GM19452 (cell line): Measurements from ENCODE around the gene XAGE2.
"Not testable (repeated sequence)": the region's sequence is repeated elsewhere in the genome, so short reads cannot be mapped to it uniquely, and the experiment has no call there.

Experiments
- ATAC-seq: cut with Tn5 transposase; IDR thresholded peaks from one replicate; pipeline ENCODE4 v1.9.1; 2021; ENCODE audit not compliant: unreplicated experiment

The XAGE2 gene, protein sequence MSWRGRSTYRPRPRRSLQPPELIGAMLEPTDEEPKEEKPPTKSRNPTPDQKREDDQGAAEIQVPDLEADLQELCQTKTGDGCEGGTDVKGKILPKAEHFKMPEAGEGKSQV

DNA sequence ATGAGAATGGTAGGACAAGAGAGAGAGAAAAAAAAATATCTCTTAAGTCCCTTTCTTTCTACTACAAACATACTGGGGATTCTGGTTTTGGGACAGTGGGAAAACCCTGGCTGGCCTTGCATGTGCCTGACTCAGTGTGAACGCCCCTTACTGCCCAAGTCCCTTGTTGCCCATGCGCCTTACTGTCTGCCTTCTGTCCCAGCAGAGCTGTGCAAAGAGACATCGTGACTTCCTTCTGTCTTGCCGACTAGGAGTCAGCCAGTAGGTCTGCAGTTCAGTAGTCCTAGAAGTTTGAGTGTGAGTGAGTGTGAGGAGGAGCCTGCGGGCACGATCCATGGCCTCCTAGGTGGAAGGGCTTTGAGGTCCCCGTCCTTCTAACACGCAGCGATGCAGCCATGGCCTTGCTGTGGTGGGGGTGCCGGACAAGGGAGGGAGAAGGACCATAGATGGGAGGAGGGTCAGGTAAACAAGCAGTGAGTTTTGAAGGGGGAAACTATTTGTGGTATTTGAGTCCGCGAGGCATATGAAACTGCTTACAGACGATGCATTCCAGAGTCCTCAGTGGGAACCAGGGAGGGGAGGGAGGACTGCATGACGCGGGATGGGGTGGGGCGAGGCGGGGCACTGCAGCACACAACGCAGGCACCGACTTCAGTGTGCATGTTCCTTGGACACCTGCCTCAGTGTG lies at the start of gene XAGE2:
XAGE2 (plus strand) TSS at position 654 of the 688 bp plus-strand sequence. CDS start 994 bp downstream, outside the sequence.
- no peak for ATAC-seq

DNA sequence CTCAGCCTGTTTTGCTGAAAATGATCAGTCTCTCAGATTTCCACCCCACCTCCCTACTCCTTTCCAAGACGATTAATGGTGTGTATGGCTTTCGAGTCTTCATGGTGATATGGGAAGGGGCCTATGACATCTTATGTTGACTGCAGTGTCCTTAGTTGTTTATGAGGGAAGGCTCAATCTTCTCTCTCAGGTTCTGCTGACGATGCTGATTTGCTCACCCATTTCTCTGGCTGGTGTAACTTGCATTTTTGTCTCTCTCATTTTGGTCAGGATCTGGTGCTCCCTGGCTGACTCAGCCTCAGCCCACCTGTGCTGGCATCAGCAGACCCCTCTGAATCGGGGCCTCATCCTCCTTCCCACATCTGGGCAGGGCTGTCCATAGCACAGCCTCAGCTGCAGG lies 31.4 kb upstream of the XAGE2 start:
- ATAC-seq, result no peak

DNA sequence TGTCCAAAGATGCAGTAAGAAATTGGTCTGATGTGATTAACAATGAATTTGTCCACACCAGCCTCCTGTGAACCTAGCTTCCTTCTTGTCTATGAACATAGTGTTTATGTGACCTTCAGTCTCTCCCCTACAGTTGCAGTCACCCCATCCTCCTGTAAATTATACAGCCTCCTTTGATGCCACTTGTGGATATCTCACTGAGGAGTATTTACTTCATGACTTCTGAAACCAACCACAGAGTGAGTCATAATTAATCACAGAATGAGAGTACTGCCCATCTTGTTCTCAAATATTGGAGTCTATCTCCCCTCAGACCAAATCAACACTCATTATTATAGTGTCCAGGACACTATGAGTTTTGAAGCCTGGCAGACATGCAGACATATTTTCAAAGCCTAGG lies 27.3 kb upstream of the XAGE2 start:
- ATAC-seq, result no peak

DNA sequence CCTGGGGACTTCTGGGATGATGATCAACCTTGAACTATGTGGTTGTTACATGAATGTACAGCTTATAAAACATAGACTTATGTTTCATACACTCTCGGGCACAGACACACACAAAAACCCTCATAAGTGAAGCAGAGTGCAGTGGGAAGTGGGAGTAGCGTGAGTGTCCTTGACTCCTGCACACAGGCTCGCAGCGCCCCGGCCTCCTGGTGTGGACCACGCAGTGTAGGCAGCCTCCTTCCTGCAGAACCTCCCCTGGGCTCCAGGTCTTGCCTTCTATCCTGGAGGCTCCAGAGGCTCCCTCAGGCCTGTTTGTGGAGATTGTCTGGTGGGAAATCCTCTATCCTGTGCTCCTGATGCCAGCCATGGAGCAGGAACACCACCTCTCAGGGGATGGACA lies 25.7 kb upstream of the XAGE2 start:
- not testable (repeated sequence) for ATAC-seq

DNA sequence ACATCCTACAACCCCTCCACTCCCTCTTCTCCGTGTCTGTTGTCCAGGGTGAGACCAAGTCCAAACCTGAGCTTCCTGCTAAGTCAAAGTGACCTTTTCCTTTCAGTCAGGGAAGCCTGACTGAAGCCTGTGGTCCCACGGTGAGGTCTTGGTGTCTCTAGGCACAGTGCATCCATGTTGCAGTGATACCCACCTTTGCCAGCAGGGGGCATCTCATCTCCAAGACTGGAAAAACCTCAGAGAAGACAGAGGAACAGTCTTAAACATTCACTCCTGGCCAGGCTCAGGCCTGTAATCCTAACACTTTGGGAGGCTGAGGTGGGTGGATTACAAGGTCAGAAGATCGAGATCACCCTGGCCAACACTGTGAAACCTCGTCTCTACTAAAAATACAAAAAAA lies 23.4 kb upstream of the XAGE2 start:
- ATAC-seq, result not testable (repeated sequence)

DNA sequence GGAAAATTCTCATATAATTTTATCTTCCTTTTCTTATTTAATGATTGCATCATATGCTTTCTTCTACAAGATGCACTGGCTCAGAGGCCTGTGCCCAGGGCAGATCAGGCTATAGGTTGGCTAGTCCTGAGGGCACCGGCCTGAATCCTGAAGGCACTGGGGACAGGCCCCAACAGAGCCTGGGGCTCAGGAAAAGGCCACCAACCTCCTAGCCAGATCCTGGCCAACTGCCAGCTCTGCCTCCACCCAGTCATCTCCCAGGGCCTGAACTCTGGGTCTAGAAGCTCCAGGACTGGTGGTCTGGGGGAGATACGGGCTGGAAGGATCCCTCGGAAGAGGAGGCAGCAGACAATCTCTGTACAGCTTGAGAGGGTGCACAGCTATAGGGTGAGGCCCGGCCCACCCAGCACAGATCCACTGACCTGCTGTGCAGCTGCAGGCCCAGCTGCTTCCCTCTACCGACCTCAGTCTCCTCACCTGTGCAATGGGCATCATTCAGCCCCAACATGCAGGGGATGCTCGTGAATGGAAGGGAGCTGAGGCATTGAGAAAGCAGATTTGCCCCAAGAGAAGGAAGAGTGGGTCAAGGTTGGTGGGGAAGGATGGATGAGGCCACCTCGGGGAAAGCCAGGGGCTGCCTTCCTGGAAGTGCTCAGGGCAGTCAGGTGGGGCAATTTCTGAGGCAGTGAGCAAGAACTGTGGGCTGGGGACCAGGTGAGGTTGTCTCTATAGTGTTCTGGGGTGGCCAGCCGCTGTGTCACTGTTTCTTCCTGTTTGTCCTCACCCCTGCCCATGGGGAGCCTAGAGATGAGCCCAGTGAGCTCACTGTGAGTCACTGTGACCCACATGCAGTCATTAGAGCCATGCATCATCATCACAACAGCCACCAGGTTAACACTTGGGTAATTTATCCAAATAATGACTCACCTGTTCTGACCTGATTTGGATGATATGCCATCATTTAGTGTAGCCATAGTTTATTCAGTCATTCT lies 22.4 kb upstream of the XAGE2 start:
- ATAC-seq, result no peak

DNA sequence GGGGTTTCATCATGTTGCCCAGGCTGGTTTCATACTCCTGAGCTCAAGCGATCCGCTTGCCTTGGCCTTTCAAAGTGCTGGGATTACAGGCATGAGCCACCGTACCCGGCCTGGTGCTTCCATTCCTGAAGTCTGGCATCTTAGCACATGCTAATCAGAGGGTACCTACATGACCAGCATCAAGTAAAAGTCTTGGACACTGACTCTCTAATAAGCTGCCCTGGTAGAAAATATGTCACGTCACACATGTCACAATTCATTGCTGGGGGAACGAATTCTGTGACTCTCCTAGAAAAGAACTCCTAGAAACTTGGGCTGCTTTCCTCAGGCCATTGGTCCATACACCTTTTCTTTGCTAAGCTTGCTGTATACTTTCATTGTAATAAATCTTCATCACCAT lies 19.1 kb upstream of the XAGE2 start:
- no peak for ATAC-seq

DNA sequence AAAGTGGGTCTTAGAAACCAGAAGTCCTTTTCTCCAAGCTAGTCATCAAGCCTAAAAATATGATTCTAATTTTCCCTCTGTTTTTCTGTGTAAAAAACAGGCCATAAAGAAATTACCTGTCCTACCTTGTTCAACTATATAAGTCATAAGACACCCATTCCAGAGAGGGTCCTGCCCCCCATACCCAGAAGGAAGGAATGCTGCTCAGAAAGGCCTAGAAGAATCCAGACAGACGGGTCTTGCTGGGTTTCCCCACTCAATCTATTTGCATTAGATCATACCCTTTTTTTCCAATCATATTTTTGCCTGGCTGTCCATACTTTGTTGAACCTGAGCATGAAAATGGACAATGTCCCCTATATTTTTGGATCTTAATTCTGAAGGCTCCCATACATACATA lies 16.3 kb upstream of the XAGE2 start:
- no peak for ATAC-seq

DNA sequence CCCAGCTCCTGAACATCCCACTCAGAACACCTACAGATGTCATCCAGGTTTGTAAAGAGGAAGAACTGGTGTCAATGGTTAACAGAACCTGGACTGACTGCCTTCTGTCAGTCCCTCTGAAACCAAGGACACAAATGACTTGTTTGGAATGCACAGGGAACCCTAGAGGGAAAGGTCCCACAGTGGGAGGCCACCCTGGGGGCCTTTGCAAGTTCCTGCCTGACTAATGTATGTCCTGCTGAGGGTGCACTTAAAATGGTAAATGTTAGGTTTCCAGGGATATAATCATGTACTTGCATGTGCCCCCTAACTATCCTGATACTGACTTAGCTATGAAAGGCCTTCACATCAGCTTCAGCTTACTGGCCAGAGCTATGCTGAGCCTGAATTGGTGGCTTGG lies 15.0 kb upstream of the XAGE2 start:
- ATAC-seq, result no peak

DNA sequence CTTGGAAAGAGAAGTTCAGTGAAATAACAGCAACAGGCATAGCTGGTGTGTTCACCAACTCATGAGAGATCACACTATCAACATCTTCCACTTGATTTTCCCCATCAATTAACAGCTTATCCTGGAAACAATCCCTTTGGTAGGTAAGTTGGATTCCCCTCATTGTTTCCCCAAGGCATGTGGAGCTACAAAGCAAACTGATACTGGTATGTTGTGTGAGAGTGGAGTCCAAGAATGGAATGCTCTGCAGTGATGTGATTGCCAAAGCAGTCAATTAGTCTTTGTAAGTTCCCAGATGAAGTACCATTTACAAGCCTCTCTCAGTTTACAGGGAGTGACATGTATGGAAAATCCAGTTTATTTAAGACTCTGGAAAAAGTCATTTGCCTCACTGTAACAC lies 13.7 kb upstream of the XAGE2 start:
- ATAC-seq, result no peak

DNA sequence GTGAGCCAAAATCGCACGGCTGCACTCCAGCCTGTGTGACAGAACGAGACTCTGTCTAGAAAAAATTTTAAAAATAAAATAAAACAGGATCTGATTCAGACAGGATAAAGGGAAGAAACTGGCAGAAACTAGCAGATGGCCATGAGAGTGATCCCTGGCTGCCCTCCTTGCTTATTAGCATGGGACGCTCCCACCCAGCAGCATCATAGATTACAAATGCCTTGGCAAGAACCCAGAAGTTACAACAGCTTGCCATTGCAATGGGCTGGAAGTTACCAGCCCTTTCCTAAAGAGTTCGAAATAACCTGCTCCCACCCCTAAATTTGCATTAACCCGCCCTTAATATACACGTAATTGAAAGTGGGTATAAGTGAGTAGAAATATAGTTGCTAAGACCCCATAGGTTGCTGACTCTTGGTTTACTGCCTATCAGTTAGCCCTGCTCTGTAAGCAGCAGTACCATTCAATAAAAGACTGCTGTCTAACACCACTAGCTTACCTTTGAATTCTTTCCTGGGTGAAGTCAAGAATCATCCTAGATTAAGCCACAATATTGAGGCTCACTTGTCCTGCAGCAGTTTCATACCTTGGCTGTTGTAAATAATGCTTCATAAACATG lies 9.1 kb upstream of the XAGE2 start:
- ATAC-seq, result no peak

DNA sequence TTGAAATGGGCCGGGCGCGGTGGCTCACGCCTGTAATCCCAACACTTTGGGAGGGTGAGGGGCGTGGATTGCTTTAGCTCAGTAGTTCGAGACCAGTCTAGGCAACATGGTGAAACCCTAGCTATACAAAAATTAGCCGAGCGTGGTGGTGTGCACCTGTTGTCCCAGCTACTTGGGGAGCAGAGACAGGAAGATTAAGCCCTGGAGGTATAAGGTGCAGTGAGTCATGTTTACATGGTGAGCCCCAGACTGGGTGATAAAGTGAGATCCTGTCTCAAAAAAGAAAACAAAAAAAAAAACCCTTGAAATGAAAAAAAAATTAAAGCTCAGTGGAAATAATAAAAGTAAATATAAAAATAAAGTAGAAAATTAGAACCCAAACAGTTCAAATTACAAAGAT lies 6.9 kb upstream of the XAGE2 start:
- ATAC-seq, result no peak

DNA sequence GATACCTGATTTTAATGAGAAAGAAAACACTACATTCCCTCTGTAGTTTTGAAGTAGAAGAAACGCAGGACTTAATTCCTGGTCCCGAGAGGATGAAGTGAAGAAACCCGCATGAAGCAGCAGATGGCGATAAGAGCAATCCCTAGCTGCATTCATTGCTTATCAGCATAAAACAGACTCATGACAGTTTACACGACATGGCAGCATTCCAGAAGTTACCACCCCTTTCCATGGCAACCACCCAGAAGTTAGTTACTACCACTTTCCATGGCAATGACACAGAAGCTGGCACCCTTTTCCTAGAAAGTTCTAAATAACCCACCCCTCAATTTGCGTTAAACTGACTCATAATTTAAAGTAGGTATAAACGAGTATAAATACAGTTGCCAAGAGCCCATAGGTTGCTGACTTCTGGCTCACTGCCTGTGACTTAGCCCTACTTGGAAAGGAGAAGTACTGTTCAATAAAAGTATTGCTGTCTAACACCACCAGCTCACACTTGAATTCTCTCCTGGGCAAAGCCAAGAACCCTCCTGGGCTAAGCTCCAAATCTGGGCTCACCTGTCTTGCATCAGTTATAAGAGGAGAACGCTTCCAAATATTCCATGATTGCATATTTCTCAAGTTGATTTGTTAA lies 5.5 kb upstream of the XAGE2 start:
- ATAC-seq, result no peak

DNA sequence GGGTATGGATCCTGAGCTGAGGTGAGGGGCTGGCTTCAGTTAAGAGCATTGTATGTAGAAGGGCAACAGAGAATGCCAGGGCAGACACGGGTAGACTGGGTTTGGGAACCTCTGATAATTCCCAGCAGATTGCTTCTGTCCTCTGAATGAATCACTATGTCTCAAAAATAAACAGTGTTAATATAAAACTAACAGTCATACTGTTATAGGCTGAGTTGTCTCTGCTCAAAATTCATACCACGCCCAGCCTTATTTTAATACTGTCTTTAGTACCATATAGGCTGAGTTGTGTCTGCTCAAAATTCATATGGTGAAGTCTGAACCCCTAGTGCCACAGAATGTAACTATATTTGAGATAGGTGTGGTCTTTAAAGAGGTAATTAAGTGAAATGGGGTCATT lies 10.0 kb downstream of the XAGE2 start:
- ATAC-seq, result no peak

DNA sequence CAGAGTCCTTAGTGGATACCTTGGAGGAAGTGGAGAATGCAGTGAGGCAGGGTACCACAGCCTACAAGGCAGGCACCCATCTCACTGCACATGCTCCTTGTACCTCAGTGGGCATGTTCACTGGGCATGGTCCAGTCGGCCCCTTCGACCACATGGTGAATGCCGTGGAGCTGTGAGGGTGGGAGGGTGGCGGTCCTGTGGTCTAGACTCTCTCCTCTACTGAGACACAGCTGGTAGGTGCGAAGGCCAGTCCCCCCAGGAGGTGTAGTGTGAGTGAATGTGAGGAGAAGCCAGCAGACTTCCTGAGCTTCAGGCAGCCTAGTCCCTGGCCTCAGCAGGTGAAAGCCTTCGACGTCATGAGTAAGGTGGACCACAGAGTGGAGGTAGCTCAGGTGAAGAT lies 12.2 kb downstream of the XAGE2 start:
- ATAC-seq, result no peak

DNA sequence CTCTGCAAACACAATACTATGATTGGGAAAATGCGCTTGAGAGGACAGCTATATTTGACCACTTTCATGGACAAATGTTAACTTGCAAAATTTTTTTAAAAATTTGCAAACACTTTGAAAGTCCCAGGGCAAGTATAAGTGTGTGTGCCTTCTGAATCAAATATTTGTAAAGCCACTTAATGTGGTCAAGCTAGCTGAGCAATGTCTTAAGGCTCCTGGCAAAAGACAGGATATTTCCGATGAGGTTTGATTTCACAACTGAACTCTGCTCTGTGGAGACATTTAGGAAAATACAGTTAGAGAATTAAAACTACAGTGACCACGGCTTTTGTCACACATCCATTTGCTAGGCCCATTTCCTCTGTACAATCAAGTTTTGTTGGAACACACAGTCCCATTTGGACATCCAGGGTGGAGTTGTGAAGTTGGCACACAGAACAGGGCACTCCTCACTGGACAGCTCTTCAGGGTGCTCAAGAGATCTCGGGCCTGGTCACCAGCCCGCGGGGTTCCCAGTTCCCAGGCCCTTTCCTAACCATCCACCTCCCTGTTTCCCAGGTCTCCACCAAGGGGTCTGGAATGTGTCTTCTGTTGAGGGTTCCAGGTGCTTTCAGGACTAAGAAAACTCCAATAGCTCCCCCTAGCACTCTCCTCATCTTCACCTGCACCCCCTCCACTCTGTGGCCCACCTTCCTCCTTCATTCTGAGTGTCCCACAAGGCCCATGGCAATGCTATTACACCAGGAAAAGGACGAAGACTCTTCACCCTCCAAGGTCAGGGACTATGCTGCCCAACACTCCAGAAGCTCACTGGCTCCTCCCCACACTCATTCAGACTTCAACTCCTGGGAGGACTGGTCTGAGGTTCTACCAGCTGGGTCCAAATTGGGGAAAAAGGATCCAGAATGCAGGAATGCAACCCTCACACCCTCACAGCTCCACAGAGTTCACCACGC lies 41.9 kb downstream of the XAGE2 start:
- no peak for ATAC-seq

DNA sequence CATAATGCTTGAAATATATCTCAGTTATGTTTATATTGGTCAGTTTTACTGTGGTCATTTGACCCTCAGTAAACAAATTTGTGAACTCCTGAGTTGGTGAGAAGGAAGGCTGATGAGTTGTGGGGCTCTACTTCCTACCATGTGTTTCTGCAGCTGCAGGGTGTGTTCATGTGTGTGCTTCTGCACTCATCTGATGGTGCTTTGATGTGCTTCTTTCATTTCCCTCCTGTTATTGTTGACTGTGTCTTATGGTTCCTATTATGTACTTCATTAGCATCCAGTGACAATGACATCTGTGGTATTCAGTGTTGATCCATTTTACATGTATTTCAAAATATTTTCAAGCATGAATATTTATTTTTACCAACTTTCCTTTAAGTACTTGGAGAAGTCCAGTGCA lies 46.5 kb downstream of the XAGE2 start:
- no peak for ATAC-seq

DNA sequence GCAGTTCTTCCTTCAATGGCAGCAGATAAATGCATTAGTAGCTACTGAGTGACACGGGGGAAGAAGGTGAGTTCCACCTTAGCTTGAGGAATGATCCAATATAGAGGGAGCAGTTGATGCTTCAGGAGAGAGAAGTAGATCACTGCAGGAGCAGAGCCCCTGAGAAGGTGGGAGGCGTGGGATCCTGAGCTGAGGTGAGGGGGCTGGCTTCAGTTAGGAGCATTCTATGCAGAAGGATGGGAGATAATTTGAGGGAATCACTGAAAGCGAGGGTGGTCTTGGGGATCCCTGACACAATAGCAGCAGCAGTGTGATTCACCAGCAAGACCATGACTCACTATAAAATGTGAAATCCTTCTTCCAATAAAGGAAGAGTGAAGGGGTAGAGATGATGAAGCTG lies 48.0 kb downstream of the XAGE2 start:
- no peak for ATAC-seq

DNA sequence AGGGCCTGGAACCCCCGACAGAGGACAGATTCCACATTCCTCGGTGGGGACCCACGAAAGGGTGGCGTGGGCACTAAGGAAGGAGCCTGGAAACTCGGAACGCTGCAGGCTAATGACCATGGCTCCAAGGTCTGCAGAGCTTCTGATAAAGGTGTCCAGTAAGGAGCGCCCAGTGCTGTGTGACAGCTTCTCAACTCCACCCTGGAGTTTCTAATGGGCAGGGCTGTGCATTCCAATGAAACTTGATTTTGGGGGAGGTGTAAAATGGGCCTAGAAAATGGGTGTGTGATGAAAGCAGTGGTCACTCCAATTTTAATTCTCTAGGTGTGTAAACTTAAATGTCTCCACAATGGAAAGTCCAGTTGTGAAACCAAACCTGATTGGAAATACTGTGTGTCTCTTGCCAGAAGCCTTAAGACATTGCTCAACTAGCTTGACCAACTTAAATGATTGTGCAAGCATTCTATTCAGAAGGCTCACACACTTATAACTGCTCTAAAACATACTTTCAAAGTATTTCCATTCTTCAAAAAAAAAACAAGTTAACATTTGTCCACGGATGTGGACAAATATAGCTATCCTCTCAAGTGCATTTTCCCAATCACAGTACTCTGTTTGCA lies 52.1 kb downstream of the XAGE2 start:
- ATAC-seq, result no peak

DNA sequence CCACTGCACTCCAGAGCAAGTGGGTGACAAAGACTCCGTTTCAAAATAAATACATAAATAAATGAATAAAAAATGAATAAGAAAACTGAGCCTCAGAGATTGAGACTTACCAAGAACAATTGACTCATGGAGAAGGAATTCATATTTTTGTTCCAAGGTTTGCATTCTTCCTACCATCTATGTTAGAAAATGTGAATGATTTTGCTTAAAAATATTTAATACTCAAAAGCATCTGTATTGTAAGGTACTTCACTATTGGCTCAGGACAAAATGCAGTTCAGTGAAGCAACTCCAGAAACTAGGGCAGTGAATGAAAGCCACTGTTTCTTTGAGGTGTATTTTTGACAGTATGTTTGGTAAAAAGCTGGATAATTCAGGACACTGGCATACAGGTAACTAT lies 54.1 kb downstream of the XAGE2 start:
- ATAC-seq, result no peak
